GM12878 (cell line): ENCODE measurements around the gene PTPRF. TPM values are rescaled to one million over a fixed set of nuclear protein-coding genes. Genes with fewer than 3 reads are reported as not detected.

Experiments
- ATAC-seq: fragments of 200-7000 bp; cut with Tn5 transposase; 3 replicates; pipeline ENCODE4 v1.9.1; 2020; ENCODE audit warnings: mild to moderate bottlenecking, moderate library complexity
- BruUV-seq: library from RNA; stranded (reverse); fragments of 400-500 nt; replicated peaks from 2 replicates; lab custom pipeline; 2021; lab: Mats Ljungman, UMichigan
- CTCF ChIA-PET: fragments of 300-600 bp; sonication (Branson Sonifier 250); formaldehyde crosslinking; extraction: SDS; loops from one replicate; lab custom pipeline; 2021; ENCODE audit warnings: inconsistent platforms; lab: Yijun Ruan, JAX
- POLR2A ChIA-PET: fragments of 350-600 bp; formaldehyde crosslinking; extraction: SDS; loops from one replicate; lab custom pipeline; 2021; ENCODE audit warnings: inconsistent platforms; lab: Charles Lee
- RAD21 ChIA-PET: fragments of 300-600 bp; sonication (Branson Sonifier 250); formaldehyde crosslinking; loops from one replicate; lab custom pipeline; 2023; ENCODE audit warnings: antibody characterized with exemption; ENCODE audit not compliant: unreplicated experiment; lab: Charles Lee
- SMC1A ChIA-PET: fragments of 300-600 bp; sonication (Branson Sonifier 250); formaldehyde crosslinking; loops from one replicate; lab custom pipeline; 2023; ENCODE audit not compliant: unreplicated experiment, uncharacterized antibody; lab: Charles Lee
- DNase-seq: peaks from one replicate; pipeline ENCODE4 v3.0.0-alpha.2; 2011; ENCODE audit warnings: low read depth, low spot score
- FAIRE-seq: peaks from 3 replicates; lab custom pipeline; 2011; peaks lifted over from hg19 to GRCh38; lab: Jason Lieb, UNC
- H2AFZ ChIP-seq: 2 replicates; pipeline ENCODE4 v1.6.0; 2011; ENCODE audit warnings: low read depth, low read length, control low read depth; ENCODE audit not compliant: control insufficient read depth
- H3K27ac ChIP-seq: 2 replicates; pipeline ENCODE4 v1.5.1; 2011; ENCODE audit warnings: control low read depth; ENCODE audit not compliant: control insufficient read depth, insufficient read depth
- H3K27me3 ChIP-seq, 2 experiments: replicated peaks in 1 of 2; 2 replicates each; pipeline versions ENCODE4 v1.6.0 to v1.6.1; 2011; ENCODE audit warnings: low read length in 1 of 2; ENCODE audit not compliant: control insufficient read depth in 2 of 2, insufficient read depth in 2 of 2
- H3K36me3 ChIP-seq, 2 experiments: 2 replicates each; pipeline ENCODE4 v1.5.1; 2011; ENCODE audit warnings: low read length in 1 of 2; ENCODE audit not compliant: control insufficient read depth in 2 of 2, insufficient read depth in 2 of 2
- H3K4me1 ChIP-seq: 2 replicates; pipeline ENCODE4 v1.6.1; 2011; ENCODE audit warnings: mild to moderate bottlenecking, low read length, moderate library complexity, mixed read lengths; ENCODE audit not compliant: control insufficient read depth, insufficient read depth
- H3K4me2 ChIP-seq: 2 replicates; pipeline ENCODE4 v1.6.0; 2011; ENCODE audit warnings: control low read depth; ENCODE audit not compliant: control insufficient read depth, insufficient read depth
- H3K4me3 ChIP-seq: fragments of 200-600 bp; sonication (generic); 2 replicates; pipeline ENCODE4 v1.5.1; 2016
- H3K79me2 ChIP-seq: 2 replicates; pipeline ENCODE4 v1.6.0; 2011; ENCODE audit warnings: low read length; ENCODE audit not compliant: control insufficient read depth, insufficient read depth
- H3K9ac ChIP-seq: 2 replicates; pipeline ENCODE4 v1.8.0; 2011; ENCODE audit warnings: low read length, control low read depth, mixed read lengths; ENCODE audit not compliant: control insufficient read depth, insufficient read depth
- H3K9me3 ChIP-seq: replicated peaks from 3 replicates; pipeline ENCODE4 v1.5.1; 2011; ENCODE audit warnings: mild to moderate bottlenecking, low read length; ENCODE audit not compliant: control insufficient read depth, insufficient read depth
- H4K20me1 ChIP-seq: 2 replicates; pipeline ENCODE4 v1.6.0; 2011; ENCODE audit not compliant: control insufficient read depth, insufficient read depth
- CREB1 ChIP-seq: IDR thresholded peaks from 2 replicates; pipeline ENCODE4 v1.6.1; 2012; ENCODE audit warnings: low read depth, mild to moderate bottlenecking, inconsistent platforms
- EZH2 ChIP-seq: IDR thresholded peaks from 2 replicates; pipeline ENCODE4 v1.6.1; 2012; ENCODE audit warnings: low read depth, mild to moderate bottlenecking, control low read depth, inconsistent platforms, low read length, borderline replicate concordance; ENCODE audit not compliant: control insufficient read depth
- NFYB ChIP-seq: IDR thresholded peaks from 2 replicates; pipeline ENCODE4 v1.6.1; 2011; ENCODE audit warnings: low read depth, mild to moderate bottlenecking, low read length, improper control_type of control experiment, moderate library complexity; ENCODE audit not compliant: insufficient read depth
- TAF1 ChIP-seq: IDR thresholded peaks from 2 replicates; pipeline ENCODE4 v1.6.1; 2011; ENCODE audit warnings: mild to moderate bottlenecking, low read depth, low read length, borderline replicate concordance
- ZBTB33 ChIP-seq: fragments of 450-650 bp; IDR thresholded peaks from 2 replicates; pipeline ENCODE4 v1.6.1; 2017; ENCODE audit warnings: mild to moderate bottlenecking
- ZNF687 ChIP-seq: fragments of 450-650 bp; IDR thresholded peaks from 2 replicates; pipeline ENCODE4 v1.6.1; 2017; ENCODE audit warnings: mild to moderate bottlenecking, moderate library complexity
- WGBS: methylation state at CpG from one replicate; pipeline ENCODE4 v1.1.6; 2016; ENCODE audit warnings: low lambda C conversion rate; ENCODE audit not compliant: insufficient replicate concordance, insufficient coverage; ENCODE audit errors: missing lambda C conversion rate; 5-methylcytosine and 5-hydroxymethylcytosine counted together
- in situ Hi-C: fragments of 300-500 bp; cut with MboI; formaldehyde crosslinking; loops from 9 replicates; pipeline ENCODE4 v1.14.3; 2018; ENCODE audit warnings: mixed read lengths
- intact Hi-C: fragments of 100-400 bp; cut with micrococcal nuclease; formaldehyde crosslinking; loops from one replicate; pipeline ENCODE4 v1.14.2; 2022; ENCODE audit not compliant: unreplicated experiment
- polyA plus RNA-seq, 11 experiments: library from polyadenylated mRNA; depleted of rRNA in 4 of 11; unstranded in 6 of 11; stranded (reverse) in 5 of 11; fragments of >200 nt; fragmentation: Nextera tagmentation in 4 of 11; fragmentation: Illumina TruSeq in 1 of 11; extraction: Ambion mirVana in 4 of 11; extraction: Trizol in 1 of 11; gene quantifications; 1 replicate in 1 of 11; 2 replicates in 10 of 11; pipeline versions ENCODE4 v1.2.1 to v1.2.3, GENCODE V29; 2011 to 2016; ENCODE audit warnings: inconsistent platforms in 2 of 11, missing spikeins in 2 of 11, low read depth in 1 of 11
- total RNA-seq, 4 experiments: library from RNA; depleted of rRNA in 3 of 4; stranded (reverse); fragments of >200 nt in 3 of 4; fragmentation: Illumina TruSeq in 1 of 4; extraction: Trizol in 1 of 4; gene quantifications; 2 replicates each; pipeline versions ENCODE4 v1.2.1 to v1.2.3, GENCODE V29; 2013 to 2021

Gene PTPRF
- total and polyA plus RNA-seq, 10 of the 15 experiments (the other 5 are each of a cell fraction or from before 2014, with no cell fraction given): 0.04 to 2.6 (median 0.32) TPM

- no peak for TF ChIP-seq ZNF687
Observed at GRCh38 chr1:43542527-43543458, 12.1 kb downstream of the PTPRF start (continued).

GRCh38 chr1:43543567-43543966 is 12.9 kb downstream of the PTPRF start:
- H3K9ac ChIP-seq: no peak overlapping the region
- 51% methylated on average over 8 of the region's 8 CpGs for WGBS
- H3K4me3 ChIP-seq: no peak overlapping the region
- no peaks in the 10 kb centered on the region for H3K27me3 ChIP-seq
- no peaks in the 10 kb centered on the region for H4K20me1 ChIP-seq
- H2AFZ ChIP-seq: no peak overlapping the region
- ATAC-seq: no peak
- TF ChIP-seq CREB1: no peak
- TF ChIP-seq ZBTB33: no peak
- TF ChIP-seq NFYB: no peak
- TF ChIP-seq TAF1: no peak
- TF ChIP-seq EZH2: no peak
- ChIA-PET RAD21 (no interaction called here), CTCF (interaction anchor here (0.9 kb wide), 1 partner anchor 220 kb away, joined by 3 read pairs; no protein-coding TSS in a partner anchor), POLR2A (no interaction called here), SMC1A (interaction anchor here (0.9 kb wide), 1 partner anchor 220 kb away, joined by 3 read pairs; no protein-coding TSS in a partner anchor)
- no peaks in the 10 kb centered on the region for H3K79me2 ChIP-seq
- H3K4me2 ChIP-seq: no peak overlapping the region
- no peak for FAIRE-seq
- no peak for DNase-seq
- no peaks in the 10 kb centered on the region for H3K4me1 ChIP-seq
- in situ Hi-C loops: no loop called here
- H3K36me3 ChIP-seq: no peaks in the 10 kb centered on the region
- no TSS peak for BruUV-seq
- no peaks in the 10 kb centered on the region for H3K9me3 ChIP-seq
- intact Hi-C loops: no loop called here
- no peak overlapping the region for H3K27ac ChIP-seq
